ENCODE data around the gene HOXA11.

The HOXA11 gene

DNA sequence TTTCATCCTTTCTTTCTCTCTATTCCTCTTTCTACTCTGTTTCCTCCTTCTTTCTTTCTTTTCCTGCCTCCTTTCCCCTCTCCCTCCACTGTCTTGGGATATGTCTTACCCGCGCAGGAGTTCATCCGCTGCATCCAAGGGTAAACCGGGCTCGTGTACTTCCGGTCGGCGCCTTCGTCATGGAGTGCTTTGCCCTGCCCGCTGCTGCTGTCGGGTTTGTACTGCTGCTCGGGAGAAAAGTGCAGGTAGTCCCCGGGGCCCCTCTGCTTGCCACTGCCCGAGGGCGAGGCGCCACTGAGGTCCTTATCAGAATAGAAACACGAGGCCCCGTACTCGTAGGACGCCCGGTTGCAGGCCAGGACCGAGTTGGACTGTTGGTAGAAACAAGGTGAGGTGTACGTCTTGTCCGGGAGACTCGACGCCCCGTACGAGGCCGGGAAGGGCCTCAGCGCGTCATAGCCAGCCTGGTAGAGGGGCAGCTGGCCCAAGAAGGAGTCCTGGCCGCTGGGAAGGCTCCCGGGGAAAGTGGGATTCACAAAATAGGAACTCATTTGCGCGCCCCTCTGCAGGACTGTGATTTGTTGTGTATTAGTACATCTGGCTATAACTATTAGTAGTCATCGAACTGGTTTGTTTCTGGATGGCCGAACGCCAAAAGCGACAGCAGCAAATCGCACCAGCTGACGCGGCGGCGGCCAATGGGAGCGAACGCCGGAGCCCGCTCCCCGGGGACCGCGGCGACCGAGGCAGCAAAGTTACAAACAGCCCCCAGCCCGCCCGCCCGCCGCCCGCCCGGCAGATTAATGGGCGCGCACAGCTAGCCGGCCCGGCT lies 37.6 kb downstream of the HOXA11 start, which contains the start of gene HOXA6:
Gene HOXA6 (minus strand): TSS at position 576 of the 832 bp plus-strand sequence. CDS start 25 bp downstream, at position 551.
- H3K9me3 Mint-ChIP-seq = no peaks in the 10 kb centered on the region
- peaks cover 27% of the 10 kb centered on the region for H3K4me1 Mint-ChIP-seq
- no peak for ATAC-seq
- H3K27ac Mint-ChIP-seq = no peak within 1 kb of the TSS
- no peaks in the 10 kb centered on the region for H3K36me3 Mint-ChIP-seq
- H3K4me3 Mint-ChIP-seq = peak within 1 kb of the TSS; percentile 46
- no peak for DNase-seq (ENCODE audit: low spot score in 2 of 2)

DNA sequence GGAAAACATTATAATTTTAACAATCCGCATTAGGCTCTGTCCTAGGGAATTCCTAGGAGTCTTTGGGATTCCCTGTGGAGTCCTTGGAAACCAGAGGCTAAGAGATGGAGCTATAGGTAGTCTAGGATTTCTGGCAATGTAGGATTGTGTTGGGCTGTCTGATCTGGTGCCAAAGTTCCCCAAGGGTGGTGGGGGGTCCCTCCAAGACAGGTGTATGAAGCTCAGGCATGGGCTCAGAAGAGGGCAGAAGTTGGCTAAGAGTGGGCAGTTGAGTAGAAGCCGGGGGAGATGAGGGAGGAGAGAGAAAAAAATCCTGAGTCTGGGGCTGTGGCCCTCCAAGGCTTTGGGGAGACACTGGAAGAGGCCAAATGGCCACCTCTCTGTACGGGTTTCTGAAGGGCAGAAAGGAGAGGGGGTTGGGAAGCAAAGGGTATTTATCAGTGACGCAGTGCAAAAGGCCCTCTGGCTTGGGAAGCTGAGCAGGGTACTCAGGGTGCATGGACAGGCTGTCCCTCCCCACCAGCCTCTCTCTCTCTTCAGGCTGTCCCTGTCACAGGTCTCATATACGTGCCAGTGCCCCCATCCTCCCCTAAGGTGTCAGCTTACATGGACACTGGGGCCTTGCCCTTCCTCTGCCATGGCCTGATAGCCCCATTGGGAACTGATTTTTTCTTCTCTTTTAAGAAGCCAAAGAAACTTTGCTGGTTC lies 38.4 kb downstream of the HOXA11 start:
- Mint-ChIP-seq H3K27ac (no peak overlapping the region), H3K9me3 (no peaks in the 10 kb centered on the region), H3K4me1 (peaks cover 21% of the 10 kb centered on the region), H3K36me3 (no peaks in the 10 kb centered on the region), H3K4me3 (no peak overlapping the region)
- ATAC-seq = no peak
- DNase-seq (ENCODE audit: low spot score in 2 of 2) = no peak

DNA sequence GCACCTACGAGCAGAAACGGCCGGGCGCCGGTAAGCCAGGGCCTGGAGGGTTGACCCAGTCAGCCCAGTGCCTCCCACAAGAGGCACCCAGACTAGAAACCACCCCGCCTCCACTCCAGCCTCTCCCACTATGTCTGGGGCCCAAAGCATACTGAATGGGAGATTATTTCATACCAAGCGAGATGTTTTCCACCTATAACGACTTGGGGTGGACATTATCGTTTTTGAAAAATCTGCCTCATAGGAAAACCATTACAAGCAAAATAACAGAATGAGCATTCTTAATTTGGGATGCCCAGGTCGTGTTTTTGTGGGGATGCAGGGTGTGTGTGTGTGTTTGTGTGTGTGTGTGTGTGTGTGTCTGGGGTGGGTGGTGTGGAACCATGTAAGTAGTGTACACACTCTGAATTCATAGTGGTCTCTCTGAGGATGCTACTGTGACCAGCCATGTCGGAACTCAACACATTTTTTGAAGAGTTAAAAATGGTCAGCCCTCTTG lies 39.1 kb downstream of the HOXA11 start:
- no peak for DNase-seq (ENCODE audit: low spot score in 2 of 2)
- no peaks in the 10 kb centered on the region for H3K36me3 Mint-ChIP-seq
- peaks cover 14% of the 10 kb centered on the region for H3K4me1 Mint-ChIP-seq
- no peak overlapping the region for H3K4me3 Mint-ChIP-seq
- no peak overlapping the region for H3K27ac Mint-ChIP-seq
- no peaks in the 10 kb centered on the region for H3K9me3 Mint-ChIP-seq
- ATAC-seq = no peak

DNA sequence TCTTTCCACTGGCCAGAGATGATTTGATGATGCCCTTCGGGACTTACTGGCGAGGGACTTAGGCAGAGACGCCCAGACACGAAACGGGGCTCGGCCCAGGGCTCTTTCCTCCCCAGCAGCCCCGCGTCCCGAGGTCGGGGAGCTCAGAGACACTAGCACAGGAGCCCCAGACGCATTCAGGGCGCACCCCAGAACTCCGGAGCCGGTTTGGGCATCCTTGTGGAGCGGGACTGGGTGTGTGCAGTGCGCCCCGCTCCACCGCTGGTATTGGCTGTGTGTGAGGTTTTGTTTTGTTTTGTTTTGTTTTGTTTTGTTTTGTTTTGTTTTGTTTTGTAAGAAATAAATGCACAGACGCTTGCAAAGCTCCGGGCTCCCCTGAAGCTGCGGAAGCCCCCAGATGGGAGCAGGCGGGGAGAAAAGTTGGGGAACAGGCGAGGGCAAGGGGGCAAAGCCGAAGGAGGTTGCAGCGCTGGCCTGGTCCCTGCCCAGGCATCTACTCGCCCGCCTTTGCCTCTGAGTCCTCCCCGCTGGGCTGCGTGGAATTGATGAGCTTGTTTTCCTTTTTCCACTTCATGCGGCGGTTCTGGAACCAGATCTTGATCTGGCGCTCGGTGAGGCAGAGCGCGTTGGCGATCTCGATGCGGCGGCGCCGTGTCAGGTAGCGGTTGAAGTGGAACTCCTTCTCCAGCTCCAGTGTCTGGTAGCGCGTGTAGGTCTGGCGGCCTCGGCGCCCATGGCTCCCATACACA lies 39.7 kb downstream of the HOXA11 start:
- Mint-ChIP-seq H3K9me3 (no peaks in the 10 kb centered on the region), H3K36me3 (no peaks in the 10 kb centered on the region), H3K27ac (no peak overlapping the region), H3K4me1 (peaks cover 8% of the 10 kb centered on the region), H3K4me3 (no peak overlapping the region)
- ATAC-seq = no peak
- DNase-seq (ENCODE audit: low spot score in 2 of 2) = no peak

DNA sequence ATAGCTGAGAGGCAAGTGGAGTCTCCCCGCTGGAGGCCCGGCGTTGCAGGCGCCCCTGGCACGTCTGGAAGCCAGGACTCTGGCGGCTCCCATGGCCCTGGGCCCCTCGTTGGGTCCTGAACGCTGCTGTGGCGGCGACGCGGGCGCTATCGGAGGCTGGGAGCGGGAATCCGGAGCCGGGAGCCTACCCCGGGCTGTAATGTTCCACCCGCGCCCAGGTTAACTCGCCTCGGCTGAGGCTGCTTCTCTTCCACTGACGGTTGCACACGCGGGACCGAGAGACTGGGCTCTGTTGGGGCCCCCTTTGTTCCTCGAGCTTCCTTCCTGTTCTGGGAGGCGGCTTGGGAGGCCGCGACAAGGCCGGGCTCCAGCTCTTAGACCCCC lies 40.3 kb downstream of the HOXA11 start:
- H3K4me1 Mint-ChIP-seq = peaks cover 6% of the 10 kb centered on the region
- H3K4me3 Mint-ChIP-seq = no peak overlapping the region
- H3K36me3 Mint-ChIP-seq = no peaks in the 10 kb centered on the region
- H3K9me3 Mint-ChIP-seq = no peaks in the 10 kb centered on the region
- DNase-seq (ENCODE audit: low spot score in 2 of 2) = no peak
- H3K27ac Mint-ChIP-seq = no peak overlapping the region
- ATAC-seq = no peak

DNA sequence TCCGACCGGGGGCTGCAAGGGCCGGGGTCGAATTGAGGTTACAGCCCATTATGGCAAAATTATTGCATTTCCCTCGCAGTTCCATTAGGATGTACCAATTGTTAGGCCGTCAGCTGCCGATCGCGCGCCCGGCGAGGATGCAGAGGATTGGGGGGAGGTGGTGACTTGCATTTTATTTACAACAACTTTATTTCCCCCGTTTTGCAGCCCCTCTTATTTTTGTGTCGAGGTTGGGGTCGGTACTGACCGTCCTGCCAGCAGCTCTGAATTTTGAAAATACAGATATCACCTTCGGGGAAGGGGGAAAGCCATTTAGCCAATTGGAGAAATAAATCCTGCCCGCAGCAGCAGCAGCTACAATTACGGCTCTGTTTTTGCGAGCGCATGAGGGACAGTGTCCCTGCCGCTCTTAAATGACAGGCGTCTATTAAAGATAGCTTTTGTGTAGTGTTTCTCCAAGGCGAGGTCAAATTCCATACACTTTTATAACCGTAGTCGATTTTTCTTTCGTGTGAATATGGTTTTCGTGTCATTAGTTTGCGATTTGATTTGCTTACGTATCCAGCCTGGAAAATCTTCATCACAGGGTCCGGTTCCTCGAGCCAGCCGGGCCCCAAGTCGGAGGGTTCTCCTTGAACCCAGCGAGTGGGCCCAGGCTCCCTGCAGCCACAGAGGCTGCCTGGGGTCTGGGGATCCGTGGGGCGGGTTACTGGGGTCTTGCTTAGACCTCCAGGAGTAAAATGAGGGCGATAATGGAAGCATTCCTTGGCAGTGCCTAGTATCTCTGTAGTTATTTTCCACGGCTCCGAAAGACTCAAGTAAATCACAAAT lies 40.9 kb downstream of the HOXA11 start:
- Mint-ChIP-seq H3K4me3 (no peak overlapping the region), H3K4me1 (peaks cover 6% of the 10 kb centered on the region), H3K9me3 (no peaks in the 10 kb centered on the region), H3K36me3 (no peaks in the 10 kb centered on the region), H3K27ac (no peak overlapping the region)
- ATAC-seq (no peak), DNase-seq (ENCODE audit: low spot score in 2 of 2) (no peak)

DNA sequence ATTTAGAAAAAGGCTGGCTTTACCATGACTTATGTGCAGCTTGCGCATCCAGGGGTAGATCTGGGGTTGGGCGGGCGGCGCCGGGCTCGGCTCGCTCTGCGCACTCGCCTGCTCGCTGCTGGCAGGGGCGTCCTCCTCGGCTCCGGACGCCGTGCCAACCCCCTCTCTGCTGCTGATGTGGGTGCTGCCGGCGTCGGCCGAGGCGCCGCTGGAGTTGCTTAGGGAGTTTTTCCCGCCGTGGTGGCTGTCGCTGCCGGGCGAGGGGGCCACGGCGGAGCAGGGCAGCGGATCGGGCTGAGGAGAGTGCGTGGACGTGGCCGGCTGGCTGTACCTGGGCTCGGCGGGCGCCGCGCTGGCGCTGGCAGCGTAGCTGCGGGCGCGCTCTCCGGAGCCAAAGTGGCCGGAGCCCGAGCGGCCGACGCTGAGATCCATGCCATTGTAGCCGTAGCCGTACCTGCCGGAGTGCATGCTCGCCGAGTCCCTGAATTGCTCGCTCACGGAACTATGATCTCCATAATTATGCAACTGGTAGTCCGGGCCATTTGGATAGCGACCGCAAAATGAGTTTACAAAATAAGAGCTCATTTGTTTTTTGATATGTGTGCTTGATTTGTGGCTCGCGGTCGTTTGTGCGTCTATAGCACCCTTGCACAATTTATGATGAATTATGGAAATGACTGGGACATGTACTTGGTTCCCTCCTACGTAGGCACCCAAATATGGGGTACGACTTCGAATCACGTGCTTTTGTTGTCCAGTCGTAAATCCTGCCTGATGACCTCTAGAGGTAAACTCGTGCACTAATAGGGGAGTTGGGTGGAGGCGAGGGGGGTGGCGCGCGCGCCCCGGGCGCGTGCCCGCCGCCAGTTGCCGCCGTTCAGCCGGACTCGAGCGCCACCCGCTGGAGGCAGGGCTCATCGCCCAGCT lies 41.7 kb downstream of the HOXA11 start, which contains the start of gene HOXA5:
Gene HOXA5 (minus strand): TSS at position 659 of the 927 bp plus-strand sequence. CDS start 74 bp downstream, at position 585.
- Mint-ChIP-seq H3K27ac (no peak within 1 kb of the TSS), H3K4me1 (peaks cover 5% of the 10 kb centered on the region), H3K9me3 (no peaks in the 10 kb centered on the region), H3K4me3 (no peak within 1 kb of the TSS), H3K36me3 (no peaks in the 10 kb centered on the region)
- no peak for ATAC-seq
- DNase-seq (ENCODE audit: low spot score in 2 of 2) = no peak

DNA sequence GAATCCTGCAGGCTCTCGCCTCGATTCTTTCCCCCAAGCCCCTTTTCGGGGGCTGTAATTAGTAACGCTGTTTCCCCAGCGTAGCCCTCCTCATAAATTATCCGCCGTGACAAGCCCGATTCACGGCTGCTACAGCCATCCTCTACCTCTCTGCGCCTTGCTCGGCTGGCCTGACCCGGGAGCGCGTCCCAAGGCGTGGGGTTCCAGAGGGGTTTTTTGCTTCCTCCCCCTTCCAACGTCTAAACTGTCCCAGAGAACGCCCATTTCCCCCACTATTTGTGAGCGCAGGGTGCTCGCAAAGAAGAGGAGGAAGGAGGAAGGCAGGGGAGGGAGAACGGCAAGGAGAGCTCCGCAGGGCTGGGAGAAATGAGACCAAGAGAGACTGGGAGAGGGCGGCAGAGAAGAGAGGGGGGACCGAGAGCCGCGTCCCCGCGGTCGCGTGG lies 42.4 kb downstream of the HOXA11 start:
- Mint-ChIP-seq H3K9me3 (no peaks in the 10 kb centered on the region), H3K4me3 (no peak overlapping the region), H3K4me1 (no peaks in the 10 kb centered on the region), H3K36me3 (no peaks in the 10 kb centered on the region), H3K27ac (no peak overlapping the region)
- DNase-seq (ENCODE audit: low spot score in 2 of 2) (no peak), ATAC-seq (no peak)

DNA sequence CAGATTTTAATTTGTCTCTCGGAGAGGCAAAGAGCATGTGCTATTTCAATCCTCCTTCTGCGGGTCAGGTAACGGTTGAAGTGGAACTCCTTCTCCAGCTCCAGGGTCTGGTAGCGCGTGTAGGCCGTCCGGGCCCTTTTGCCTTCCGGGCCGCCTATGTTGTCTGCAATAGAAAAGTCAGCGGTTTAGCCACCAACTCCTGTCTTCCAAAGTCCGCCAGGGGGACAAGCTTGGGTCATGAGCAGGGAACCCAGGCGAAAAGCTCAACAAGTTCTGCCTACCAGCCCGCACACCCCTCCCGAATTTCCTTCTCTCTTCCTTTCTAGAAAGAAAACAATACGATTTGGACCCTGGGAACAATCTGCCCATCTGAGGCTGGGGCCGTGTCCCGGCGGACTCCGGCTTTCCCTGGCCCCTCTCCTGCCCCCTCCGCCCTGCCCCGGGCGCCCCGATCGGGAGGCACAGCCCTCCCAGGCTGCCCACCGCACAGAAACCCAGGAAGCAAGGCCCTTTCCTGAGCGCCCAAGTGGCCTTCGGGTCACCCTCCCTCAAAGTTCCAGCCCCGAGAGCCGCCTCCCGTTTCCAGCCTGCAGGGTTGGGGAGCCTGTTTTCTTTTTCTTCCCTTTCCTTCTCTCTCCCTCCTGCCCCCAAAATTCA lies 43.0 kb downstream of the HOXA11 start:
- no peaks in the 10 kb centered on the region for H3K9me3 Mint-ChIP-seq
- no peaks in the 10 kb centered on the region for H3K4me1 Mint-ChIP-seq
- no peak overlapping the region for H3K27ac Mint-ChIP-seq
- DNase-seq (ENCODE audit: low spot score in 2 of 2) = no peak
- ATAC-seq = no peak
- H3K36me3 Mint-ChIP-seq = no peaks in the 10 kb centered on the region
- H3K4me3 Mint-ChIP-seq = no peak overlapping the region

DNA sequence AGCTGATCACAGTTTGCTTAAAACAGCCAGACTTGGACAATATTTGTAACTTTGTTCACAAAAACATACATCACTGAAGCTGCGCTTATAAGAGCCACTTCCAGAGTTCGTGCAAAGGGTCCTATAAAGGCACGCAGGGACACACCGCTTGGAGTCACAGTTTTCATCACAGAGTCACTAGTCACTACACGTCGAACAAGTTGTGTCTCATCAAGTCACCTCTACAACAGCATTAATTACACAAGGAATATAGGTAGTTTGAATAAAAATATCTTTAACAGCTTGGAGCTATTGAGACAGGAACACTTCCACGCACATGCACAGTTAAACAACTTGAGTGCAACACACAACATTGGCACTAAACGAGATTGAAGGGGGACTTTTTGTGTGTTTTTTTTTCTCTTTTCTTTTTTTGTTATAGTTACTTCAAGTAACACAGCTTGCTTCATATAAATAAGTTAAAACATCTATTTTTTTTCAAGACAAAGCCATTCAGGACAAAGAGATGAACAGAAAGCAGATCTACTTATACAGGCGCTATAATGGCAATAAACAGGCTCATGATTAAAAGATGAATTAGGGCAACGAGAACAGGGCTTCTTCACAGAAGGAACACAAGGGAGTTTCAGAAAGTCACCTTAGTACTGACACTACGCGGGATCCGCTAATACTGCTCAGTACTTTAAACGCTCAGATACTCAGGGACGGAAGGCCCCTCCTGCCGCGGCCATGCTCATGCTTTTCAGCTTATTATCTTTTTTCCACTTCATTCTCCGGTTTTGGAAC lies 43.7 kb downstream of the HOXA11 start:
- no peak for DNase-seq (ENCODE audit: low spot score in 2 of 2)
- H3K4me3 Mint-ChIP-seq = no peak overlapping the region
- ATAC-seq = no peak
- peaks cover under 1% of the 10 kb centered on the region for H3K4me1 Mint-ChIP-seq
- H3K27ac Mint-ChIP-seq = no peak overlapping the region
- no peaks in the 10 kb centered on the region for H3K36me3 Mint-ChIP-seq
- no peaks in the 10 kb centered on the region for H3K9me3 Mint-ChIP-seq

DNA sequence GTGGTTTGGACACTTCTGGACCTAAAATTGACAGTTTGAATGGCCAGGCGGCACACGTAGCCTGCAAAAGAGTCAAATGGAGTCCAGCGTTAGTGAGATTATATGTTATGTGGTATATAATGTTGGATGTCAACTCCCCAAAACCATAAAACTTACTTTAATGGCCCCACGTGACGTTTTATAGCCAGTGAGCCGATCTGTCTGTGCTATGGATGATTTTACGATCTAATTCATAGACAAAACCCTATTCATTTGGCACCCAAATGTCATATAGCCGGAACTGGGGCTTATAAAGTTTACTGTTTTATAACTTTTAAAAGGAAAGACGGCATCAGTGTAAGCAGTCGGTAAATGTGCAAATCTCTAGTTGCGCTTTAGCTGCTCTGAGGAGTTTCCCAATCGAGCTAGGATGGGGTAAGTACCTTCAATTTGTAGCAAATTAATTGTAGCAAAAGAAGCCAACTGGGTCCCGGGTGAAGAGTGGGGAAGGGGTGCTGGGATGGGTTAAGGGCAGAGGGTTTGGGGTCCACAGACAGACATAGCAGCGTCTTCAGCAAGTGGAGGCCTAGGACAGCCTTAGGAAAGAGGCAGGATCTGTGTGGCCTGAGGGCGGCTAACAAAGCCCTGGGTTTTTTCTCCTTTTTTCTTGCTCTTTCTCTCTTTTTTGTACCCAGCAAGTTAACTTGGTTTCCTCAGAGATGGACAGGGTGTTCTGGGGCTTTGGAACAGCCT lies 44.7 kb downstream of the HOXA11 start:
- Mint-ChIP-seq H3K4me1 (peaks cover 10% of the 10 kb centered on the region), H3K36me3 (no peaks in the 10 kb centered on the region), H3K4me3 (no peak overlapping the region), H3K9me3 (no peaks in the 10 kb centered on the region), H3K27ac (no peak overlapping the region)
- no peak for ATAC-seq
- no peak for DNase-seq (ENCODE audit: low spot score in 2 of 2)

DNA sequence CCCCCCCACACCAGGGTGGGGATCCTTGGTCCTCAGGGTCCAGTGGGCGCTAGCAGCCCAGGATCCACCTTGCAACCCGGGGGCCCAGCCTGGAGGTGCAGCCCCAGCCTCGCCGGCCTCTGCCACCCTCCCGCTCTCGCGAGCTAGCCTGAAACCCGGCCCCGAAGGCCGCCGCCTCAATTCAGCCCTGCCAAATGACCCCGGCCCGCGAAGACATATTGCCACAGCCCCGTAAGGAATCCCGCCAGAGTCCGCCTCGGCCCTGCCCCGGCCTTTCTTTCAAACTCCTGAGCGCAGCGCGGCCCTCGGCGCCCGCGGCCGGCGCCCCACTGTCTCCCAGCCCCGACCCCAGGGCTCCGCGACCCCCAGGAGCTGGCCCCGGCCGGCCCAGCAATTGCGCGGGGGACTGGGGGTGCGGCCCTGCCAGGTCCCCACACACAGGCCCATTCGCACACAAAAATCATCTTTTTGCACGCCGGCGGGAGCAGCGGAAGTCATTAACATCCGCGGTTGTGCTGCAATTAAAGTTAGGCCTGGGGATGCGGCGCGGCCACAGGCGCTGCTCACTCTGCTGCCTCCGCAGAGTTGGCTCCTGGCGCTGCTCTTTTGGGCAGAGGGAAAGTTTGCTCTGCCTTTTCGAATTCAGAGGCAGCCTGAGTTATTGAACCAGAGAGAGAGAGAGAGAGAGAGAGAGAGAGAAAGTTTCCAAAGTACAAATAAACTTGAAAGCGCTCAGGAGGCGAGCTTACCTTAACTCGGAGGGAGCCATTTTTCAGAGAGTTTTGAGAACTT lies 45.5 kb downstream of the HOXA11 start:
- Mint-ChIP-seq H3K4me3 (no peak overlapping the region), H3K9me3 (no peaks in the 10 kb centered on the region), H3K36me3 (no peaks in the 10 kb centered on the region), H3K27ac (no peak overlapping the region), H3K4me1 (peaks cover 18% of the 10 kb centered on the region)
- no peak for ATAC-seq
- DNase-seq (ENCODE audit: low spot score in 2 of 2) = no peak
